ENCODE results near the gene SPEN.

- TF ChIP-seq CTCF (IDR thresholded peaks at IDR 0.05; ENCODE audit: low read depth, low read length, poor library complexity, severe bottlenecking) (no peak), EZH2phosphoT487 (IDR thresholded peaks at IDR 0.05; ENCODE audit: borderline replicate concordance, low read length) (no peak)
These were observed 68.5 kb downstream of the SPEN start for GRCh38 chr1:15915991-15916390.

Measured in DOHH2 (cell line).